ENCODE measurements around the gene DDB1. TPM values are rescaled to one million over a fixed set of nuclear protein-coding genes. Genes with fewer than 3 reads are reported as not detected.
A peak's percentile ranks its signal among the peaks of the same experiment; 100 is the strongest.

DDB1 gene
- total and polyA plus RNA-seq, 10 of the 15 experiments (the other 5 are each of a cell fraction or from before 2014, with no cell fraction given), result 136 to 272 (median 216) TPM

- TF ChIP-seq EP300 (IDR thresholded peaks at IDR 0.05; ENCODE audit: borderline replicate concordance in 1 of 2, control insufficient read depth in 1 of 2, low read depth in 2 of 2, low read length in 2 of 2), result peak; percentile 16 to 39; a peak in 1 of 4 replicates
- peak; percentile 94 for TF ChIP-seq IKZF1 (conservative IDR thresholded peaks at IDR 0.05)
- TF ChIP-seq SREBF2 (IDR thresholded peaks at IDR 0.05; ENCODE audit: low read length), result peak; percentile 38; the same call in 1 of the 2 replicates
- peak; percentile 58; the same call in 1 of the 2 replicates for TF ChIP-seq SMARCA5 (IDR thresholded peaks at IDR 0.05)
- TF ChIP-seq TCF3 (IDR thresholded peaks at IDR 0.05; ENCODE audit: borderline replicate concordance, insufficient read depth, low read depth, low read length), result 0 out of 2 replicates have a peak, but pooled peaks have one; percentile 70
- peak; percentile 59 for TF ChIP-seq SIX5 (IDR thresholded peaks at IDR 0.05; ENCODE audit: low read depth, low read length, severe bottlenecking)
- peak; percentile 80 for TF ChIP-seq GATAD2B (conservative IDR thresholded peaks at IDR 0.05; ENCODE audit: low read depth)
- TF ChIP-seq NR2F1 (conservative IDR thresholded peaks at IDR 0.05), result peak; percentile 55
- peak; percentile 77; the same call in 1 of the 2 replicates for TF ChIP-seq ZNF217 (IDR thresholded peaks at IDR 0.05)
- TF ChIP-seq MYC (IDR thresholded peaks at IDR 0.05; ENCODE audit: insufficient read depth, insufficient read length, insufficient replicate concordance, low read length, severe bottlenecking), result no peak
- TF ChIP-seq CREM (IDR thresholded peaks at IDR 0.05; ENCODE audit: low read depth), result peak; percentile 61
- peak; percentile 76 for TF ChIP-seq PBX3 (IDR thresholded peaks at IDR 0.05; ENCODE audit: insufficient replicate concordance, low read depth, low read length)
- no peak for TF ChIP-seq YBX1 (IDR thresholded peaks at IDR 0.05)
- TF ChIP-seq PAX8 (IDR thresholded peaks at IDR 0.05), result peak; percentile 77; the same call in 1 of the 2 replicates
- no peak for TF ChIP-seq BCL3 (IDR thresholded peaks at IDR 0.05; ENCODE audit: borderline replicate concordance, insufficient read depth, low read depth, low read length, poor library complexity, severe bottlenecking)
- peak; percentile 18; the same call in 1 of the 2 replicates for TF ChIP-seq EED (IDR thresholded peaks at IDR 0.05; ENCODE audit: low read depth)
- TF ChIP-seq ZBED1 (IDR thresholded peaks at IDR 0.05; ENCODE audit: borderline replicate concordance), result peak; percentile 74
- TF ChIP-seq ETV6 (conservative IDR thresholded peaks at IDR 0.05 in 1 of 2, IDR thresholded peaks at IDR 0.05 in 1 of 2; ENCODE audit: borderline replicate concordance in 1 of 2, low read depth in 1 of 2), result peak in 1 of 2 experiments; percentile 48; a peak in 1 of 4 replicates
- TF ChIP-seq USF2 (IDR thresholded peaks at IDR 0.05; ENCODE audit: borderline replicate concordance, low read depth, low read length), result no peak
- TF ChIP-seq SREBF1 (IDR thresholded peaks at IDR 0.05; ENCODE audit: low read length), result 0 out of 2 replicates have a peak, but pooled peaks have one; percentile 70
- no peak for TF ChIP-seq IRF5 (IDR thresholded peaks at IDR 0.05; ENCODE audit: borderline replicate concordance)
- TF ChIP-seq SP1 (IDR thresholded peaks at IDR 0.05; ENCODE audit: low read depth, low read length), result no peak
- peak; percentile 86; the same call in 2 of the 3 replicates for TF ChIP-seq POU2F2 (IDR thresholded peaks at IDR 0.05; ENCODE audit: borderline replicate concordance, low read depth, low read length)
- TF ChIP-seq BRCA1 (IDR thresholded peaks at IDR 0.05; ENCODE audit: low read depth, low read length), result 0 out of 2 replicates have a peak, but pooled peaks have one; percentile 24
- TF ChIP-seq RELA (IDR thresholded peaks at IDR 0.05; ENCODE audit: borderline replicate concordance, partially characterized antibody), result peak; percentile 17
Observed at GRCh38 chr11:61361741-61362541, 29.0 kb upstream of the DDB1 start, which contains the start of the genes CYB561A3 and TMEM138 (continued).

All from GM12878 (cell line).